Fibroblast of gingiva (primary cell): ENCODE data around the gene BDKRB2.
"Not testable (repeated sequence)": the region's sequence is repeated elsewhere in the genome, so short reads cannot be mapped to it uniquely, and the experiment has no call there.

Experiments
- DNase-seq: peaks from one replicate; pipeline ENCODE4 v3.0.0-alpha.2; 2011; ENCODE audit warnings: low read depth

BDKRB2 gene

DNA sequence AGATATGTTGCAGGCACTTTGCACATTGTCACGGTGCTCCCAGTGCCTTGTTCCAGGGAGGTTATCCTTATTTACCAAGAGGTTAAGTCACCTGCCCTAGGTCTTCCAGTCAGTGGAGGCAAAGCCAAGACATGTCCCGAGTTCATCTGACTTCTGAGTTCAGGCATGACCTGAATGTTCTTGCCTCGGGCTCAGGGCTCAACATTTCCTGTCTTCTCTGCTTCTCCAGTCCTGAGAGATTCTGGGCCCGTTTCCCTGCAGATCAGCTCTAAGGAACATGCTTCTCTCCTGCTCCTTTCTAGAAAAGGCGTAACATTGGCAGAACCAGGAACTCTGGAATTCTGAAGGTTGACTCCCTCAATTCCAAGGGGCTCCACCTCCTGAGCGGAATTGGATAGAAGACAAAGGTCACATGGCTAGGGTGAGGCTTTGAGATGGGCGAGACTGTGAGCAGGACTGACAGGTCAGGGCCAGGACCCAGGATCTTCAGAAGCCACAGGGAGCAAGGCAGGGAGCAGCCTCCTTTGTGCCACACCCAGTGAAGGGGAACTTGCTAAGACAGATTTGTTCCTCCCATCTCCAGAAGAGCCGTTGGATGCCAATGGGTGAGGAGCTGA lies 19.9 kb downstream of the BDKRB2 start:
- DNase-seq: no peak

DNA sequence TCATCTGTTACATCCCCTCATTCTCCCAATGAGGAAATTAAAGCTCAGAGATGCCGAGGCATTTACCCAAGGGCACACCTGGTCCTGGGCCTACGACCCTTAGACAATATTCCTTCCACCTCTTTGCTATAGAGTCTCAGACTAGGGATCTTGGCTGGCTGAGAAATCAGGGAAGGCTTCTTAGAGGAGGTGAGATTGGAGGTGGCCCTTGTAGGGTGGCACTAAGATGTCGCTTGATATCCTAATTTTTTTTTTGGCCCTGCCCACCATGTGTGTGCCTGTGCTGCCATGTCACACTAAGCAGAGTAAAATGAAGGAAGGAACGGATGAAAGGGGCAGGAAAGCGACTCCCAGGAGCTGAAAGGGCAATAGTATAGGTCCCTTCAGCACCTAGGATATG lies 20.6 kb downstream of the BDKRB2 start:
- DNase-seq: no peak

DNA sequence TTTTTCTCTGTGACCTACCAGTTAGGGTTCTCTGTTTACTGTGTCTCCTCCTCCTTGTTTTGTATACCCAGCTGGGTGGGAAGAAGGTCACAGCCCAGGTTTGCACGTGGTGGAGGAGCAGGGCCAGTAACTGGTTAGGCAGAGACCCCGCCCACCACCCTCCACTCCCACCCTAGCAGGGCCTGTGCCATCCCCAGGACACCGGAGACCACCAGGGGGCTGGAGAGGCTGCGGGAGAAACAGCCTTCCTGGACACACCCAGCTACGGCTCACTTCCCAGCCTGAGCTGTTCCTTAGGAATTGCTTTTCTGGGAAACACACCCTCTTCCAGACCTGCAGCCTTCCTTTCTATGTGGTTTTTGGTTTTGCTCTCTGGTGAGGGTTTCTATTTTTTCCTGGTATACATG lies 21.1 kb downstream of the BDKRB2 start:
- no peak for DNase-seq

DNA sequence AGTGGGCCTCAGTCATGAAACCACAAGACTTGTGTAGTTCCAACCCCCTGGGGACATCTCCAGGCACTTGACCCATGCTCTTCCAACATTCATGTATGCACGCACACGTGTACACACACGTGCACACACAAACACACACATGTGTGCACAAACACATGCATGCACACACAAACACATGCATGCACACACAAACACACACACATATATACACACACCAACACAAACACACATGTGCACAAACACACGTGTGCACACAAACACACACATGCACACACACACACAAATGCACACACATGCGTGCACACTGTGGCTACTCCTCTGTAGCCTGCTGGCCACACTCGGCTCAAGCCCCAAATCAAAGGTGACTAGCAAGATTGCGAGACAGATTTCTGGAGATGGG lies 22.8 kb downstream of the BDKRB2 start:
- no peak for DNase-seq

DNA sequence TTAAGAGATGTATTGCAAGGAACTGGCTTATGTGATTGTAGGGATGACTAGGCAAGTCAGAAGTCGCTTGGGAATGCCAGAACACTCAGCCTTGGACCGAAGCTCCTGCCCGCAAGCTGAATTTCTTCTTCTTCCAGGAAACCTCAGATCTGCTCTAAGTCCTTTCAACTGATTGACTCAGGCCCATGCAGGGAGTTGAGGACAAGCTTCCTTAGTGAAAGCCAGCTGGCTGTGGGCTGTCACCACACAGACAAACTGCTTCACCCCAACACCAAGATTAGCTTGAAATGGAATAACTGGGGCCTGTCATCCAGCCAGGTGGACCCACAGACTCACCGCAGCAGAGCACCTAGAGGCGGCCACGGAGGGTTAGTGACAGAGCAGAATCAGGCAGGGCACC lies 24.7 kb downstream of the BDKRB2 start:
- no peak for DNase-seq

DNA sequence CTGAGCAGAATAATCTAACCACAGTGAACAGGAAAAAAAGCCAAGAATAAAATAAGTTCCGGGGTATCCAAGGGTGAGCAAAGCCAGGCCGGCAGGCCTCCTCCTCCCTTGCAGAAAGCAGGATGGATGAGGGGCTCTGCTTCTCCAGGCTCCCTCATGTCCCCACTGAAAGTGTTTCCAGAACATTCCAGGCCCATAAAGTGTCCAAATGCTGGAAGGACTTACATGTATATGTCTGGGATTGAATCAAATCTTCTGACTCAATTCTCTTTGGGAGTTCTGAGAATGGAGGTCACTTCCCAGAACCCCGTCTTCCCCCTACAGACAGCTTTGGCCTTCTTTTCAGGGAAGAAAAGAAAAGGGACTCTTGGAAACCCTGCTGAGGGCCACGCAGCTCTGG lies 26.4 kb downstream of the BDKRB2 start:
- no peak for DNase-seq

DNA sequence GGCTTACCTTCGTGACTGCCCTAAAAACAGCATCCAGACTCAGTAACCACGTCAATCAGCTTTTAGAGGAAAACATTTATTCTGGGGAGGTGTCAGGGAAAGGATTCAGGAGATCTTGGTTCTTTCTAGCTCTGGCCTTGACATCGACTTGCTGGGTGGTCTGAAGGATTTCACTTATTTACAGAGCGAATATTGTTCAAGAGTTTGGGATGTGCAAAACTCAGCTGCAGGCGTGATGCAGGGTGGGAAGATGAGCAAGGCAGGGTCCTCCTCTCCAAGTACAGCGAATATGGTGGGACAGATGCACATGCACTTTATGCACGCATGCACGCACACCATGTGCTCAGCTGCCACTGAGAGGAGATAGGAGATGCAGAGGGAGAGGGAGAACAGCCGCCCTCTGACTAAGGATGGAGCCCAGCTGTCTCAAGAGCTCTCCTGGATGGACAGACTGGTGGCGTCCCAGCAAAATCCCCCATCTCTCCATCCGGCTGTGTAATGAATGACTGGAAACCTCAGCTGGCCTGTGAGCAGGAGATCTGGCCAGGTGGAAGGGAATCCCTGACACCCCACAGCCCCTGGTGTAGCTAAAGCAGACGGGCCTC lies 27.0 kb downstream of the BDKRB2 start:
- no peak for DNase-seq

DNA sequence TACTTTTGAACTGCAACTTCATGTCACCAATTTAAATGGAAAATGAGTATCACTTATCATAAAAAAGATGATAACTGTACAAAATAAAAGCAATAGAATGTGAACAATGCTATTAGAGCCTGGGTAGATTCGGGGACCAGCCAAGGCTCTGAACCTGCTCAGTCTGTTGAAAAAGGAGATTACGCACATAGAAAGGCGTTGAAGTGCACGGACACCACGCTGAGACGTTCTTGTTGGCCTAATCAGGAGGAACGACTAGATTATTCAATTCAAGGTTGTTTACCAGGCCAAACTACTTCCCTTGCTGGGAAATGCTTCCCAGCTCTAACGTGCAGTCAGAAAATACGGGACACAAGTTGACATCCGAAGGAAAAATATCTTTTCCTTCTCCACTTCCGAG lies 27.9 kb downstream of the BDKRB2 start:
- no peak for DNase-seq

DNA sequence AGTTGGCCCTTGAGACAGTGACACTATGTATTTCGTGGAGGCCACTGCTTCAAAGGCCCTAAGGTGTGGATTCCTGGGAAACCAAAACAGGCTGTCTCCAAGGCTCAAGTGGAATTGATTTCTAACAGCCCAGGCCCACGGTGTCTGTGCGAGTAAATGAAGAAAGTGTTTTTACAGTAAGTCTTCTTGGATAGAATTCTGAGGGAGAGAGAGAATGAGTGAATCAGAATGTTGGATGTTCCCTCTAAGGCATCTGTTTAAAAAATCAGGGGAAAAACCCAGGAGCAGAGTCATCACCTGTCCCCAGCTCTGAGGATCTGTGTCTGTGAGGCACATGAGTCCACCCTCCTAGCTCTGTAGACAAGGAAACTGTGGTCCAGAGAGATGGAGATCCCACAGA lies 29.0 kb downstream of the BDKRB2 start:
- DNase-seq: no peak

DNA sequence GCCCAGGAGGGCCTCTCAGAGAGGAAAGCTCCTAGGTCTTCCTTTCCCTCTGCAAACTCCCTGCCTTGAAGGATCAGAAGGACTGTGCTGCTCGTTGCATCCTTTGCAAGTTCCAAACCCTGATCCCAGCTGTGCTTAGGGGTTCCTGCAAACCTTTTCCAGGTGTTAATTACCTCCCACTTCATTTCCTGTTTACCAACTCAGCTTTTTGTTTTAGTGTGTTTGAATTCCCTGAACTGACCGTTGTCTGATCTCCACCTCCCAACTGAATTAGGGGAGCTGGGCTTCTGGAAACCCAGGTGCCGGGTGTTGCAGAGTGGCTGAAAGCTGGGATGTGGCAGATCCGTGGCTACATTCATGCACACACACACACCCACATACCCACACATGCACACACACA lies 30.8 kb downstream of the BDKRB2 start:
- DNase-seq: no peak

DNA sequence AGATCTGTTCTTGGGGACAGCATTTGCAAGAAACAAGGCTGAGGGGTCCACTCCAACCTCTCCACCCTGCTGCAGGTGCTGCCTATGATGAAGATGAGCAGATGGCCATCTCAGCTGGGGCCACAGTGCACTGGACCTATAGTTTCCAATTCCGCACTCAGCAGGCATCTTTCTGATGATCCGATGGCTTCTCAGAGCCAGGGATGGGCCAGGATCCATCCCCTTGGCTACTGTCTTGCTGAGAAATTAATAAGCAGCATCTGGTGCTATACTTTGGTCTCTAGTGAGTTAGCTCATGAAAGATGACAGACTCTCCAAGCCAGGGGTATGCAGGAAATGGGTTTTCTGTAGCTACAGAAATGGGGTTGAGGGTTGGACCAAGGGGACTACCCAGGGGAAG lies 33.0 kb downstream of the BDKRB2 start:
- DNase-seq: no peak

DNA sequence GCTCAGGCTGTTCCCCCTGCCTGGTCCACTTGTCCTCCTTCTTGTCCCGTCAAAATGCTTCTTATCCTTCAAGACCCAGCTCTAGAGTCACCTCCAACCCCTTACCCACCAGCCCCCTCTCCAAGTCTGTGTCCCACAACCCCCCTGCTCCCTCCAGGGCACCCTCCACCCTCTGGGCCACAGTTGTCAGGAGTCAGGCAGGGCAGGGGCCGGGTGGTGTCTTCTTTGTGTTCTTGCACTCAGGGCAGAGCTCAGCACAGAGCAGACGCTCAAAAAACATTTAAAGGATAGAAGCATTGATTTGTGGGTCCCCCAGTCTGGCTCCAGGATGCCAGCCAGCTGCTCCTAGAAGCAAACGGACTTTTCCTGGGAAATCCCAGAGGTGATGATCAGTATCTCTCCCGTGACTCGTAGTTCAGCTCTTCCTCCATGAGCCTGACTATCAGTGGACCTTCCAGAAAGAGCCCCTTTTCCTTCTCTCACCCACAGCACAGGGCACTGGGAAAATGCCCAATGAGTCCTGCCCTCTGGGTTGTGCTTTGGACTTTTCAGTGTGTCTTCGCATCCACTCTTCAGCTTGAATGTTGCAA lies 34.1 kb downstream of the BDKRB2 start:
- DNase-seq: no peak

DNA sequence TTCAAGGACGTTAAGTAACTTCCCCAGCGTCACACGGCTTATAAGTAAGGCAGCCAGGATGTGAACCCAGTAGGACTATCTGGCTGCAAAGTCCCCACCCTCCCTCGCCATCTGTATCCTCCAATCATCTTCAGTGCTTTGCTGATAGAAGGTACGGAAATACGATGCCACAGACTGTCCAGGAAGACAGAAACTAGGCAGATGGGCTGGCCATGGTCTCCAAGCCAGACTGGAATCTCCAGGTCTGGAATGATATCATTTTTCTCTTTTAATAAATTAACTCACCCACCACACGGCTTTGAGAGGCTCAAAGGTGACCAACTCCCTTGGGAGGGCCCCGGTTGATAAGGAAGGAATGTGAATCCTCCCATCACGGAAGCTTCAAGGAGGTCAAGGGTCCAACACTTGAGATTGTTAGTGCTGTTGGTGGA lies 35.1 kb downstream of the BDKRB2 start:
- no peak for DNase-seq

DNA sequence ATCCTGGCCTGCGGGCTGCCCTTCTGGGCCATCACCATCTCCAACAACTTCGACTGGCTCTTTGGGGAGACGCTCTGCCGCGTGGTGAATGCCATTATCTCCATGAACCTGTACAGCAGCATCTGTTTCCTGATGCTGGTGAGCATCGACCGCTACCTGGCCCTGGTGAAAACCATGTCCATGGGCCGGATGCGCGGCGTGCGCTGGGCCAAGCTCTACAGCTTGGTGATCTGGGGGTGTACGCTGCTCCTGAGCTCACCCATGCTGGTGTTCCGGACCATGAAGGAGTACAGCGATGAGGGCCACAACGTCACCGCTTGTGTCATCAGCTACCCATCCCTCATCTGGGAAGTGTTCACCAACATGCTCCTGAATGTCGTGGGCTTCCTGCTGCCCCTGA lies 36.0 kb downstream of the BDKRB2 start:
- no peak for DNase-seq

DNA sequence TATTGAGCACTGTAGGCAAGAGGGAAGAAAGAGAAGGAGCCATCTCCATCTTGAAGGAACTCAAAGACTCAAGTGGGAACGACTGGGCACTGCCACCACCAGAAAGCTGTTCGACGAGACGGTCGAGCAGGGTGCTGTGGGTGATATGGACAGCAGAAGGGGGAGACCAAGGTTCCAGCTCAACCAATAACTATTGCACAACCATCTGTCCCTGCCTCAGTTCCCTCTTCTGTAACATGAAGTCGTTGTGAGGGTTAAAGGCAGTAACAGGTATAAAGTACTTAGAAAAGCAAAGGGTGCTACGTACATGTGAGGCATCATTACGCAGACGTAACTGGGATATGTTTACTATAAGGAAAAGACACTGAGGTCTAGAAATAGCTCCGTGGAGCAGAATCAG lies 37.5 kb downstream of the BDKRB2 start:
- DNase-seq: no peak

DNA sequence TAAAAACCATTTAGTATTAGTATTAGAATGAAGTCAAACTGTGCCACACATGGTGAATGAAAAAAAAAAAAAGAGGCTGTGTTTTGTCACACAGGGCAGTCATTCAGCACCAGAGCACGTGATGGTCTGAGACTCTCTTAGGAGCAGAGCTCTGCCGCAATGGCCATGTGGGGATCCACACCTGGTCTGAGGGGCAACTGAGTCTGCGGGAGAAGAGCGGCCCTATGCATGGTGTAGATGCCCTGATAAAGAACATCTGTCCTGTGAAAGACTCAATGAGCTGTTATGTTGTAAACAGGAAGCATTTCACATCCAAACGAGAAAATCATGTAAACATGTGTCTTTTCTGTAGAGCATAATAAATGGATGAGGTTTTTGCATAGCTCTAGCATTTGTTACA lies 39.1 kb downstream of the BDKRB2 start:
- no peak for DNase-seq

DNA sequence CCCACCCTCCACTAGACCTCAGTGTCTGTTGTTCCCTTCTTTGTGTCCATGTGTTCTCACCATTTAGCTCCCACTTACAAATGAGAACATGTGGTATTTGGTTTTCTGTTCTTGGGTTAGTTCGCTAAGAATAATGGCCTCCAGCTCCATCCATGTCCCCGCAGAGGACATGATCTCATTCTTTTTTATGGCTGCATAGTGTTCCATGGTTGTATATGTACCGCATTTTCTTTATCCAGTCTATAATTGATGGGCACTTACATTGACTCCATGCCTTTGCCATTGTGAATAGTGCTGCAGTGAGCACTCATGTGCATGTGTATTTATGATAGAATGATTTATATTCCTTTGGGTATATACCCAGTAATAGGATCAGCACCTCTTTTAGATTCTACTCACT lies 40.4 kb downstream of the BDKRB2 start:
- not testable (repeated sequence) for DNase-seq

DNA sequence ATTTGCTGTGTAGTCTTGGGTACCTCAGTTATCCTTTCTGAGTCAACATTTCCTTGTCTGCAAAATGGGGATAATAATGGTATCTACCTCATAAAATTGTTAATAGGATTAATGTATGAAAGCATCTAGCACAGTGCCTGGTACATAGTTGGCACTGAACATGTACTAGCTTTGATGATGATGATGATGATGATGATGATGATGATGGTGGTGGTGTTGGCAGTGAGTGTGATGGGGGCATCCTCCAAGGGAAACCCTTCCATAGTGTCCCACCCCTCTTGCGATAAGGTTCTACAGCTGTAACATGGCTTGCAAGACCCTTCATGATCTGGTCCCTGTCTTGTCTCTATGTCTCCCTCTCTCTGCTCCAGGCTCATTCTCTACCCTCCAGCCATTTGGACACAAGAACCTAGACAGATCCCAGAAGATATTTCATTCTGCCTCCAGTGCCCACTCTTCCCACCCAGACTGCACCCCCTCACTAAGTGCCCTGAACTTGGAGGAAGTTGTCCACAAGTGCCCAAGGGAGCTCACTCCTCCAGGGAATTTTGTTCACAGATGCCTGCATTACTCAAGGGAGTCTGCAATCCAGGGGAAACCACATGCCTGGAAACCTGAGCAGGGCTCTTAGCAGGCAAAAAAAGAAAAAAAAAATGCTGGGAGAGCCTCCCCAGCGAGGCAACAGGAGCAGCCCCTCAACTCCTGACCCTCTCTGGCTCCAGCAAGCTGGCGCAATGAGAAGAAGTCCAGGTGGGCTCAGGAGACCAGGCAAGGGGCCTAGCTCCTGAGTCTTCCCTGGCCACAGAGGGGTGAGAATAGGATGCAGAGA lies 41.3 kb downstream of the BDKRB2 start:
- peak; percentile 73 for DNase-seq

DNA sequence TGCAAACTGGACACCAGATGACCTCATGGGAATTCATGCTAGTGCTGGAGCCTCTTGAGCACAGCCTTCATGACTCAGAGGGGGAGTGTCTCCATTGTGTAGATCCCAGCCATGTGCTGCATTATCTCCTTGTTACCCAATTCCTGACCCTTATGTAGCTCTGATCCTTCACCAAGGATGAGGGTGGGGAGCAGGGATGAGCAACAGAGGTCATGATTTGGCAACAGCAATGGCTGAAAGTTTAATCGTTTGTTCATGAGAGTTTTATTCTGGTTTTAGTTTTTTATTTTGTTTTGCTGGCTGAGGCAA lies 41.9 kb downstream of the BDKRB2 start:
- DNase-seq: peak; percentile 92

DNA sequence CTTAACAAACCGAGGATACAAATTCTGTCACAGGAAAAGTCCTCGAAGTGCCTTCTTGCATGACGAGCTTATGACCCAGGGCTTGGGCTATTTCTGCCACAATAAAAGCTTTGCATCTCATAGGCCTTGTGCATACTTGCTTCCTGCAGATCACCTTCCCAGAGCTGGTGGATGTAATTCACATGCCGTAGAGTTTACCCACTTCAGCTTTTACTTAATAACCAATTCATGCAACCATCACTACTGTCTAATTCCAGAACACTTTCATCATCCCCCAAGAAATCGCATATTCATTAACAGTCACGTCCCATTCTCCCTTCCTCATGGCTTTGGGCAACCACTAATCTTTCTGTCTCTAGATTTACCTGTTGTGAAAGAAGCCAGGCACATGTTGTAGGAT lies 42.4 kb downstream of the BDKRB2 start:
- DNase-seq: no peak

DNA sequence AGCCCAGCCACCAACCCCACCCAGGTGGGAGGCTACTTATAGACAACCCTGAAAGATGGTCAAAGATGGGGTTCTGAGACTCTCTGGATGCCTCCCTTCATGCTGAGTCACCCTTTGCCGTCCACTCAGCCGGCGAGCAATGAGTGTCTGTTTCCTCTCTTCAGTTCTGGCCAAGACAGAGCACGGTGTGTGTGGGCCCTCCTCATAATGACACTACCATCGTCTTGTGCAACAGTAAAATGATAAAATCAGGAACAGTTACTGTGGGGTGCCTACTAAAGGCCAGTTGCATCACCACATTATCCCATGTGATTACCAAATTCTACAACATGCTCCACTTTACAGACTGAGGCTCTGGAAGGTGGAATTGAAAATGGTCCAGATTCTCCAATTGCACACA lies 44.4 kb downstream of the BDKRB2 start:
- DNase-seq: peak; percentile 89

DNA sequence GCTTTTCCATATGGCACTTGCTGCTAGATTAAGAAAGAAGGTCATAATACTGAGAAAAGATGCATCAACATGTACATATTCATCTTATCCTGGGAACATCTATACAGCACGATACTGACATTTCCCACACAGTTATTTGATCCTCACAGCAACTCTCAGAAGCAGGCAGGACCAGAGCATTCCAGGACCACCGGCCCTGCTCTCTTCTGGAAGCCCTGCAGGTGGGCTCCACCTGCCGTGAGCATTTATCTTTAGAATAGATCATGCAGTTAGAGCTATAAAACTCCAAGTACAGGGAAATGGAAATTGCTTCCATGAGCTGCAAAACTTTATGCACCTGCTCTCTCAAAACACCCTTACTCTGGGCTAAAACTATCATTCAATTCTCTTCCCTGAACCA lies 45.8 kb downstream of the BDKRB2 start:
- DNase-seq: no peak

DNA sequence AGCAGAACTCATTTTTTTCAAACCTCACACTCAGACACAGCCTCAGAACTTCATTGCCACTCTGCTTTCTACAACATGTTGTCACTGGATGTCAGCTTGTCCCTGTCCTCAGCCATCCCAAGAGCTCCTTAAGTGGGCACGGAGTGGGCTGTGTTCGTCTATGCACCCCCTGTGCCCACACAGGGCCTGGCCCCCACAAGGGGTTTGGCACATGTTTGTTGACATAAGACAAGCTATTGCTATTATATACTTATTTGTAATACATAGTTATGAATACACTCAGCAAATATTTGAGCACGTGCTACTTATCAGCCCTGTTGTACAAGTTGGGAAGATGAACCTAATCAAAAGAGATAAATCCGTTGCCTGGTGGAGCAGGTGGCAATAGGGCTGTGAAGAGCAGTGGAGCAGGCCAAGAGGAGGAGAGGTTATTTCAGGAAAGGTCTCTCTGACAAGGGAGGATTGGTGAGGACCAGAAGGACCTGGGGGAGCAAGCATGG lies 47.1 kb downstream of the BDKRB2 start:
- no peak for DNase-seq
